COLO668 (cell line): ENCODE results near the gene LCORL.
"Not testable (repeated sequence)": the region's sequence is repeated elsewhere in the genome, so short reads cannot be mapped to it uniquely, and the experiment has no call there.

Source experiments
- DNase-seq: peaks from one replicate; lab custom pipeline; 2025; ENCODE audit not compliant: unreplicated experiment; lab: John Stamatoyannopoulos, UW

Gene LCORL

GRCh38 chr4:18020671-18021469 lies 685 bp downstream of the LCORL start:
- peak; percentile 74 for DNase-seq

DNA sequence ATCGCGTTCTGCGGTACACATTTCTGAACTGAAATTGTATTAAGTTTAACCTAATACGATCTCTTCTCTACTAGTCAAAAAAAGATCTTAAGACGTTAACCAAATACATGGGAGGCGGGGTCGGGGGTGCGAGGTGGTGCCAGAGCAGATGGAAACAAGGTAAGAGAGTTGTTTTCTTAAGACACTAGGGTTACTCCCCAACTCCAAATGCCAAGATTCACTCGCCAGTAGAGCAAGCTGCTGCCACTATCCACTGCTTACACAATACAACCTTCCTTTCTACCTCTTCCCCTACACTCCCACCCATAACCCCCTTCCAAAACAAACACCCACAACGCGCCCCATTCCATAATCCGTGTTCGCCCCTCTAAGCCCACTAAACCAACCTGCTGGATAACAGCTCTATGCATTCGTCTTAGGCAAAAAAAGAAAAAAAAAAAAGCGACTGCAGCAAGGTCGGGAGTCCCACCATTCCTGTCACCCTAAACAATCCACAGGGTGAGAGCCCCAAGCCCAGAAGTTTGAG lies 1.3 kb downstream of the LCORL start:
- DNase-seq, result no peak

DNA sequence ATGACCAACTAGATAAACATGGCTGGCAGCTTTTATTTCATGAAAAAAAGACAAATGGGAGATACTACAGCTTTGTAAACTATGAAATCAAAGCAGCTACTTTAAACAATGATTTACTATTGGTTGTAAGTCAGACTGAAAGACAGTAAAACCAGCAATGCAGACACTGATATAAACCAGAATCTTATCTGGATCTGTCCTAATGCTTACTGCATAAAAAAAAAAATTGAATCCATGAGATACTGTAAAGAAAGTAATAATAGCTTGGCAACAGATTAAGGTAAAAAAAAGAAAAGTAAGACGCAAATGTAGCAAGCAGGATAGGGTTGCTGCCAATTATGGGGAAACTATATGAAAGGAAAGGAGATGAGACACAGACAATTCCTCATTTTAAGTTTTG lies 7.3 kb downstream of the LCORL start:
- no peak for DNase-seq

GRCh38 chr4:18012807-18013462 lies 8.6 kb downstream of the LCORL start:
- DNase-seq, result no peak

GRCh38 chr4:18012134-18012806 lies 9.3 kb downstream of the LCORL start:
- no peak for DNase-seq

GRCh38 chr4:18007625-18008024 lies 13.9 kb downstream of the LCORL start:
- DNase-seq, result no peak

DNA sequence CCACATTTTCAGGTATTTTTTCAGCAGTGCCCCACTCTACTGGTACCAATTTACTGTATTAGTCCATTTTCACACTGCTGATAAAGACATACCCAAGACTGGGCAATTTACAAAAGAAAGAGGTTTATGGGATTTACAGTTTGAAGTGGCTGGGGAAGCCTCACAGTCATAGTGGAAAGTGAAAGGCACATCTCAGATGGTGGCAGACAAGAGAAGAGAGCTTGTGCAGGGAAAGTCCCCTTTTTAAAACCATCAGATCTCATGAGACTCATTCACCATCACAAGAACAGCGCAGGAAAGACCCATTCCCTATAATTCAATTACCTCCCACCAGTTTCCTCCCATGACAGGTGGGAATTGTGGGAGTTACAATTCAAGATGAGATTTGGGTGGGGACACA lies 15.1 kb downstream of the LCORL start:
- not testable (repeated sequence) for DNase-seq

DNA sequence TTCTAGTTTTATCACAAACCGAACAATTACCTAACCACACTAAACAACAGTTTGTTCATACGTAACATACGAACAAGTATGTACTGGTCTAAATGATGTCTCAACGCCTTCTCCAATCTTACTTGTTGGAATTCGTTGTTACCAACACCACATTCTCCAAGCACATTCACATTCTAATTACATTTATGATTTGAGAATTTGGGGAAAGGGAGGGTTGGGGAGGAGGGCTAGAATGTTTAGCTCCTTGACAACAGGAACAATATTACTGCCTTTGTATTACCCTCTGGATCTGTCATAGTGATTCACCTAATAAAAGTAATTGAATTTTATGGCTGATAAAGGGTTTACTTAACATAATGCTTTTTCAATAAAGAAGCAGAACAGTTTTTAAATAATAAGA lies 24.4 kb downstream of the LCORL start:
- no peak for DNase-seq

DNA sequence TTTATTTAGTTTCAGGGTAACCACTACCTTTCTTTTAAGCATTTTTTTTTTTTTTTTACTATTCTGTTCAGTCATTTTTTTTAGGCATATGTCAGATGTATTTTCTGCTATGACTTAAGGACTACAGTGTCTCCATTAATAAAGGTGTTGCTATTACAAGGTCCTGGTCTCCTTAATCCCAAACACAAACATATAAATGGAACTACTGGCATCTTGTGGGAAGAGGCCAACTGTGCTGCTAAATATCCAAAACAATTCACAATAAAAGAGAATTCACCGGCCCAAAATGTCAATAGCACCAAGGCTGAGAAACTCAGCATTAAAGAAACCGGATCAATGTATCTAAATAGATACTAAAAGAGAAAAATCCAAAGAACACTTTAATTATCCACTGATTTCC lies 26.4 kb downstream of the LCORL start:
- no peak for DNase-seq

- DNase-seq, result no peak
Observed at GRCh38 chr4:17985832-17986231, 35.7 kb downstream of the LCORL start.

GRCh38 chr4:17981063-17981462 lies 40.5 kb downstream of the LCORL start:
- DNase-seq, result no peak

DNA sequence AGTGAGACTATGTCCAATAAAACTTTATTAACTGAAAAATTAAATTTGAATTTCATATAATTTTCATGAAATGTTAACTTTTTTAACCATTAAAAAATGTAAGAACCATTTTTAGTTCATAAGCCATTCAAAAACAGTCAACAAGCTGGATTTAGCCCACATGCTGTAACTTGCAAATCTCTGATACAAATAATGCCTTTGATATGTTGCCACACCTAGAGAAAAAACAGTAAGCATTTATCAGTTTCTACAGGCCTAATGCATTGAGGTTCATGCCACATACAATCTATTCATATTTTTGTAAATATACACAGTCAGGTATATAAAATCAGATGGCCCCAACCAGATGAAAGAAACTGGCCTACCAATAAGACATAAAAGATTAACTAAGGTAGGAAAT lies 52.8 kb downstream of the LCORL start:
- no peak for DNase-seq

- DNase-seq, result no peak
Observed at GRCh38 chr4:17967078-17967477, 54.5 kb downstream of the LCORL start.

GRCh38 chr4:17966312-17966711 lies 55.2 kb downstream of the LCORL start:
- DNase-seq, result no peak

DNA sequence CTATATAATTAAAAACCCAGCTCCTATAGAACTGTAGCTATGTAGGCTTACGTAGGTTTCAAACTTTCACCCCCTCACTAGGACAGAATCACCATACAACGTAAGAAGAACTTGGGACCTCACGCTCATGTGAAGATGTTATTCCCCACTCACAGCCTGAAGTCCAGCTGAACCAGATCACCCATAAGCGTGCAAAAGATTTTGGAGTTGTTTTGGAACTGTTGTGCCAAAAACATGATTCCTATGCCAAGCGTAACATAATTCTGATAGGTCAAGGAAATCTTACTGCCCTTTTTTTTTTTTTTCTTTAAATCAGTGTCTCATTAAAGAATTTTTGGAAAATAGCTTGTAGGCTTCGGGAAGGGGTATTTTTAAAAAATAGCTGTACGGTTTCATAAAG lies 57.0 kb downstream of the LCORL start:
- no peak for DNase-seq

- DNase-seq, result no peak
Observed at GRCh38 chr4:17962171-17962570, 59.4 kb downstream of the LCORL start.

DNA sequence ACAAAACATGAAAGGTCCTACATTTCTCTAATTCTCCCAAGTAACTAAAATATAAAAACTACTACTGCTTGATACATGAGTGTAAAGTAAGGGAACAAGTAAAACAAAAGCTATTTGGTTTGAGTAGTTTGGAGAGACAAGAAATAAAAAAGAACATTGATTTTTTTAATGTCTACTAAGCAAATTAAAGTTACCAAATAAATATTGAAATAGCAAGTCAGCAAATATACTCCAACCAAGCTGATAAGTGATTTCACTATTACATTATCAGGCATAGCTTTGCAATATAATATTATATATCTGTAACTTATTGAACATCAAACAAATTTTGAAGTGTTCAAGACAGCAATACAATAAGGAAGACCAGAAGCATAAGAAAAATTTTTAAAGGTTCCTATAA lies 60.3 kb downstream of the LCORL start:
- DNase-seq, result no peak

DNA sequence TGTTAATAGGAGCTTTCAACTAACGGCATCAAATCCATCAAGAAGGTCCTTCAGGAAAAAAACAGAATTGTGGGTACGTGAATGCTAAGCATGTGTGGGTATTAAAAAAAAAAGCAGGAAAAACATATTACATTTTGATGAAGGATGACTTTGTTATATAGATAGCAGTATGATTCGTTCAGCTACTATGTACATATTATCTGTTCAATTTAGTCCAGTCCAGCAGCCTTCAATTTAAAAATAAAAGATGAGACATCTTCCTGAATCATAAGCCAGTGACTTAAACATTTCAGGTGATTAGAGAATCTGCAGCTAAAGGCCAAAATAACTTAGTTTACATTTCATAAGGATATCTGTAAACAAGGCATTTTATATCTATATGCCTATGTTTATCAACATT lies 63.4 kb downstream of the LCORL start:
- DNase-seq, result no peak

DNA sequence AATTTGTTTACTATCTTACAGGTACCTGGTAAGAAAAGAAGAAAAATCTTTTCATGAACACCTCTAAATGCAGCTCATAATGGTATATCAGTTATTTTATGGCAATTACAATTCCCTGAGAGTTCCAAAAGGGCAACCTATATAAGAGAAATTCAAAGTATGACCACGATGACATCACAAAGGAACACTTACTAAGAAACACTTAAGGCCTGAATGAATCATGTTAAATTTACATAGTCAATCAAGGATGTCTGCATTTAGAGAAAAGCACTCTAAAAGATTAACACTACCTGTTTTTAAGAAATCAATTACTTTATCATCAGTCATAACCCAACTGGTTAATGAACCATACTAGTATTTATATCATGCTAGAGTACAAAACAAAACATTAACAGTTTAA lies 63.9 kb downstream of the LCORL start:
- no peak for DNase-seq

DNA sequence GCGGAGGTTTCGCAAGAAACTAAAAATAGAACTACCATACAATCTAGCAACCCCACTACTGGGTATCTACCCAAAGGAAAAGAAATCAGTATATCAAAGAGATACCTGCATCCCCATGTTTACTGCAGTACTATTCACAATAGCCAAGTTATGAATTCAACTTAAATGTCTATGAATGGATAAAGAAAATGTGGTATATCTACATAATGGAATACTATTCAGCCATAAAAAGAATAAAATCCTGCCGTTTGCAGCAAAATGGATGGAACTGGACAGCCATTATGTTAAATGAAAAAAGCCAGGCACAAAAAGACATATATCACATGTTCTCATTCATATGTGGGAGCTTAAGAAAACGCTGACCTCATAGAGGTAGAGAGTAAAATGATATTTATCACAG lies 65.3 kb downstream of the LCORL start:
- DNase-seq, result no peak

- DNase-seq, result no peak
Observed at GRCh38 chr4:17945303-17945702, 76.3 kb downstream of the LCORL start.

DNA sequence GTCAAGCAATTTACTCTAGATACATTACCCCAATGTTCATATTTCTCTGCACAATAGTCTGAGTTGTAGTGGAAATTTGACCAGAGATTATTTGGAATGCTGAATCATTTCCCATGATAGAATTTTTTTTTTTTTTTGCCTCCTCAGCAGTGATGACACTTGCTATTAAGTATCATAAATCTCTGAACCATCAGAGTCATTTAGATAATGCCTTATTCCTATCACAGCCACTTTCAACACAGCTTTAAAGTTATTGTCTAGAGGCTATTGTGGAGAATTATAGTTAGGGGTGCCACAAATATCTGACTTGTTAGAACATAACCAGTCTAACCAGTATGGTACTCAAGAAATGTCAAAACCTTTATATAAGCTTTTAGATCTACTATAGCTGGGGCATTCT lies 79.8 kb downstream of the LCORL start:
- no peak for DNase-seq
